Right atrium auricular region (tissue), 2 donors: ENCODE measurements around the gene OR13D1. TPM values are rescaled to one million over a fixed set of nuclear protein-coding genes. Genes with fewer than 3 reads are reported as not detected.
A peak's percentile ranks its signal among the peaks of the same experiment; 100 is the strongest.

Experiments used
- DNase-seq: peaks from one replicate; pipeline ENCODE4 v3.0.0-alpha.2; 2019; ENCODE audit warnings: low spot score
- H3K27ac ChIP-seq, 2 donors: fragments of 200-600 bp; sonication (generic); 1 replicate in 1 of 2; 2 replicates in 1 of 2; pipeline ENCODE4 v1.5.1; 2016 to 2019
- H3K27me3 ChIP-seq, 2 donors: fragments of 200-600 bp; sonication (generic); one replicate each; pipeline versions ENCODE4 v1.5.1 to v1.6.0; 2017 to 2019
- H3K36me3 ChIP-seq: fragments of 200-600 bp; sonication (generic); one replicate; pipeline ENCODE4 v1.5.1; 2016
- H3K4me1 ChIP-seq, 2 donors: fragments of 200-600 bp; sonication (generic); one replicate each; pipeline versions ENCODE4 v1.5.1 to v1.6.0; 2017 to 2019
- H3K4me3 ChIP-seq, 2 donors: fragments of 200-600 bp; sonication (generic); 1 replicate in 1 of 2; 2 replicates in 1 of 2; pipeline ENCODE4 v1.5.1; 2017 to 2019; ENCODE audit warnings: mild to moderate bottlenecking in 1 of 2, moderate library complexity in 1 of 2
- H3K9me3 ChIP-seq, 2 donors: fragments of 200-600 bp; sonication (generic); one replicate each; pipeline ENCODE4 v1.5.1; 2019
- total RNA-seq, 2 donors: library from RNA; depleted of rRNA; stranded (reverse); fragments of >200 nt; gene quantifications; one replicate each; pipeline ENCODE4 v1.1.0, GENCODE V29; 2016
- TF ChIP-seq, protein P1 (sequence below), 2 donors: fragments of 200-600 bp; sonication (generic); IDR thresholded peaks; one replicate each; pipeline ENCODE4 v1.5.1; 2019; ENCODE audit warnings: antibody characterized with exemption in 2 of 2

The OR13D1 gene, protein sequence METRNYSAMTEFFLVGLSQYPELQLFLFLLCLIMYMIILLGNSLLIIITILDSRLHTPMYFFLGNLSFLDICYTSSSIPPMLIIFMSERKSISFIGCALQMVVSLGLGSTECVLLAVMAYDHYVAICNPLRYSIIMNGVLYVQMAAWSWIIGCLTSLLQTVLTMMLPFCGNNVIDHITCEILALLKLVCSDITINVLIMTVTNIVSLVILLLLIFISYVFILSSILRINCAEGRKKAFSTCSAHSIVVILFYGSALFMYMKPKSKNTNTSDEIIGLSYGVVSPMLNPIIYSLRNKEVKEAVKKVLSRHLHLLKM
- not detected for total RNA-seq

DNA sequence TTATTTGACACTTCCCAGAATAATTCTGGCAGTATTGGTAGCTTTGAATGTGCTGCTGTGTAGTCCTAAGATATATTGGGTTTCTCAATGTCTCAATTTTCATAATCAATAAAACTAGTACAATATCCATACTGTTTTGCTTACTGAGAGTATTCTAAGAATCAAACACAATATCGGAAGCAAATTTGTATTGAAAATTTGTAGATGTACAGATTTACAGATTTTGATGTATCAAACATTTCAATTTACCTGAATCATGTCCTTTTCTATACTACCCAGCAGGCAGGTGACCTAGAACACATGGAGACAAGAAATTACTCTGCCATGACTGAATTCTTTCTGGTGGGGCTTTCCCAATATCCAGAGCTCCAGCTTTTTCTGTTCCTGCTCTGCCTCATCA lies at the start of gene OR13D1:
TSS of gene OR13D1 (plus strand) at position 301 of the 400 bp plus-strand sequence. CDS start at position 301, 0 bp downstream.
- DNase-seq = no peak
- Histone ChIP-seq H3K27ac (no peak within 1 kb of the TSS), H3K4me3 (no peak within 1 kb of the TSS), H3K9me3 (no peaks in the 10 kb centered on the region), H3K4me1 (no peaks in the 10 kb centered on the region), H3K27me3 (no peaks in the 10 kb centered on the region), H3K36me3 (no peaks in the 10 kb centered on the region)
- TF ChIP-seq, protein P1, sequence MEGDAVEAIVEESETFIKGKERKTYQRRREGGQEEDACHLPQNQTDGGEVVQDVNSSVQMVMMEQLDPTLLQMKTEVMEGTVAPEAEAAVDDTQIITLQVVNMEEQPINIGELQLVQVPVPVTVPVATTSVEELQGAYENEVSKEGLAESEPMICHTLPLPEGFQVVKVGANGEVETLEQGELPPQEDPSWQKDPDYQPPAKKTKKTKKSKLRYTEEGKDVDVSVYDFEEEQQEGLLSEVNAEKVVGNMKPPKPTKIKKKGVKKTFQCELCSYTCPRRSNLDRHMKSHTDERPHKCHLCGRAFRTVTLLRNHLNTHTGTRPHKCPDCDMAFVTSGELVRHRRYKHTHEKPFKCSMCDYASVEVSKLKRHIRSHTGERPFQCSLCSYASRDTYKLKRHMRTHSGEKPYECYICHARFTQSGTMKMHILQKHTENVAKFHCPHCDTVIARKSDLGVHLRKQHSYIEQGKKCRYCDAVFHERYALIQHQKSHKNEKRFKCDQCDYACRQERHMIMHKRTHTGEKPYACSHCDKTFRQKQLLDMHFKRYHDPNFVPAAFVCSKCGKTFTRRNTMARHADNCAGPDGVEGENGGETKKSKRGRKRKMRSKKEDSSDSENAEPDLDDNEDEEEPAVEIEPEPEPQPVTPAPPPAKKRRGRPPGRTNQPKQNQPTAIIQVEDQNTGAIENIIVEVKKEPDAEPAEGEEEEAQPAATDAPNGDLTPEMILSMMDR (IDR thresholded peaks at IDR 0.05) = no peak

DNA sequence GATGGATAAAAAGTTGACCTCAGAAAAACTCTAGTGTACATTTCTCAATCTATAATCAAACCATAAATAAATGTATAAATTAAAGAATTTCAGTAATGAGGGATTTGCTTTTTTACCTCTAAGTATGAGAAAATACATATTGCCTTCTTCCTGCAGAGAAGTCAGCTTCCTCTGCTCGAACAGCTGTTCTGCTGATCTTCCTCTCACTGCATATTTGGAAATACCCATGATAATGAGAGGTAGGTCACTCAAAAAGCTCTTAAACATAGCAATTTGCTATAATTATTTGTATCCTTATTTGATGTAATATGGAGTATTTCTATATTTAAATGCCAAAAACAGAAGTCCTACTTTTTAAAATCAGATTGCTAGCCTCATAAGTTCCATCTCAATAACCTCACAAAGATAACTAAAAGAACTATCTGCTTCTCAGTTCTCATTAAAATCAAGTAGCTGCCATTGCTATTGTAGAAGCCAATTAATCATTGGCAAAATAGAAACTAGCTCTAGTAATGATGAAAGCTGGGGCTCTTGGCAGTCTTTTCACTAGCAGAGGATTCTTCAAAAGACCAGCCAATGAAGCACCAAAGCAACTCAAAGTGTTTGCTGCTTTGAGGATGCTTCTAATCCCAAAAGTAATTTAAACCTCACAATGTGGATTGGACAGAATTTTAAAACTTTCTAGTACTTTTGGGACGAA lies 35.7 kb upstream of the OR13D1 start:
- TF ChIP-seq, protein P1 (IDR thresholded peaks at IDR 0.05) = no peak
- Histone ChIP-seq H3K9me3 (peaks cover 0 to 3% of the 10 kb centered on the region in 2 donors), H3K4me1 (no peaks in the 10 kb centered on the region), H3K27ac (no peak overlapping the region), H3K27me3 (no peaks in the 10 kb centered on the region), H3K4me3 (no peak overlapping the region), H3K36me3 (no peaks in the 10 kb centered on the region)
- no peak for DNase-seq

DNA sequence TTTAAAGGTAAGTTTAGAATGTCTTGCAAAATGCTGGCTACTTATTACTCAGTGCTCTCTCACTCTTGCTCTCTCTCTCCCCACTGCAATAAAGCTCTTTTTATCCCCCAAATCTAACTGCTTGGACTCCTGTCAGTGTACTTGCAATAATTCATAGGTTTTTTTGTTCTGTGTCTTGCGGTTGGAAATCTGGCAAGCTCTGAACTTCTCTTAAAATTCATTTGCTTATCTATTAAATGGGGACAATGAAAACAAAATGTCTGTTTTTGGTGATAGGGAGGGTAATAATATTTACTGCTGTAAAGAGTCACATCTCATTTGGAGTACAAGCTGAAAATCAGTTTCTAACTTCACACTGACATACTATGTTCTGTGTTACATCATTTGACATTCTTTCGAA lies 18.7 kb upstream of the OR13D1 start:
- Histone ChIP-seq H3K9me3 (no peaks in the 10 kb centered on the region), H3K27ac (no peak overlapping the region), H3K36me3 (no peaks in the 10 kb centered on the region), H3K4me1 (no peaks in the 10 kb centered on the region), H3K27me3 (no peaks in the 10 kb centered on the region), H3K4me3 (no peak overlapping the region)
- DNase-seq = no peak
- TF ChIP-seq, protein P1 (IDR thresholded peaks at IDR 0.05) = no peak

DNA sequence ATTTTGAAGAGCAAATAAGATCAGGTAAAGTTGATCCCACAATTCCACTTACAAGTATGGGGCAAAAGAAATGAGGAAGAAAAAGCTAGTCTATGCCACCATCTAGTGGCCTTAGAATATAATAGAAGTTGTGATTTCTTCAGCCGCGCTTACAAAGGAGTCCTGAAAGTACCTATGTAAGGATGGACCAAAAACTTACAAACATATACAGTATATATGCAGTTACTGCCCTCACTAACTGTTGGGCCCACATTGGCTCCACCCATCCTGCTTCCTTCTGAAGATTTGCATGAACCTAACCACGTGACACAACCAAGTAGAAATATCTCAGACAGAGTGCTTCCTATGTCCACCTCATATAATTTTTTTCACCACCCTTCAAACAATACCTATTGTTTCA lies 11.7 kb upstream of the OR13D1 start:
- no peak for DNase-seq
- H3K27me3 ChIP-seq = no peaks in the 10 kb centered on the region
- TF ChIP-seq, protein P1 (IDR thresholded peaks at IDR 0.05) = peak in 1 of 2 donors; percentile 53
- H3K9me3 ChIP-seq = no peaks in the 10 kb centered on the region
- no peaks in the 10 kb centered on the region for H3K36me3 ChIP-seq
- no peak overlapping the region for H3K4me3 ChIP-seq
- H3K4me1 ChIP-seq = no peaks in the 10 kb centered on the region
- no peak overlapping the region for H3K27ac ChIP-seq

DNA sequence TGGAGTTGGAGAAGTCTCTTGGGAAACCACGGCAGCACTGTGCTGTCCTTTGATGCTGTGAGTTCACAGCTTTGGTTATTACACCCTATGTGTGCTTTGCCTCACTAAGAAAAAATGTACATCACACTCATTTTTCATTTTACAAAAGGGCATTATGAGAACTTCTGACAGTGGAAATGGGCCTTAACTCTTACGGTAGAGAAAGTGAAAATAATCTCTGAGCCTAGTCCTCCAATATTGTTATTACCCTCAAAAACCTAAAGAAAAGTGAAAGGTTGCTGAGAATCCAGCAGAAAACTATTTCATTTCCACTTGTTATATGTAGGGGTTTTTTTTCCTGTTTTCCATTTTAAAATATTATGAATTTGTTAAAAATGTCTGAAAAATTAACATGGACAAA lies 8.2 kb upstream of the OR13D1 start:
- no peak for DNase-seq
- TF ChIP-seq, protein P1 (IDR thresholded peaks at IDR 0.05) = no peak

More for the DNA sequence above, 8.2 kb upstream of the OR13D1 start:
- Histone ChIP-seq H3K9me3 (no peaks in the 10 kb centered on the region), H3K4me3 (no peak overlapping the region), H3K36me3 (no peaks in the 10 kb centered on the region), H3K4me1 (no peaks in the 10 kb centered on the region), H3K27ac (no peak overlapping the region), H3K27me3 (no peaks in the 10 kb centered on the region)
